Measurements from ENCODE around the gene WDR5.

The WDR5 gene

DNA sequence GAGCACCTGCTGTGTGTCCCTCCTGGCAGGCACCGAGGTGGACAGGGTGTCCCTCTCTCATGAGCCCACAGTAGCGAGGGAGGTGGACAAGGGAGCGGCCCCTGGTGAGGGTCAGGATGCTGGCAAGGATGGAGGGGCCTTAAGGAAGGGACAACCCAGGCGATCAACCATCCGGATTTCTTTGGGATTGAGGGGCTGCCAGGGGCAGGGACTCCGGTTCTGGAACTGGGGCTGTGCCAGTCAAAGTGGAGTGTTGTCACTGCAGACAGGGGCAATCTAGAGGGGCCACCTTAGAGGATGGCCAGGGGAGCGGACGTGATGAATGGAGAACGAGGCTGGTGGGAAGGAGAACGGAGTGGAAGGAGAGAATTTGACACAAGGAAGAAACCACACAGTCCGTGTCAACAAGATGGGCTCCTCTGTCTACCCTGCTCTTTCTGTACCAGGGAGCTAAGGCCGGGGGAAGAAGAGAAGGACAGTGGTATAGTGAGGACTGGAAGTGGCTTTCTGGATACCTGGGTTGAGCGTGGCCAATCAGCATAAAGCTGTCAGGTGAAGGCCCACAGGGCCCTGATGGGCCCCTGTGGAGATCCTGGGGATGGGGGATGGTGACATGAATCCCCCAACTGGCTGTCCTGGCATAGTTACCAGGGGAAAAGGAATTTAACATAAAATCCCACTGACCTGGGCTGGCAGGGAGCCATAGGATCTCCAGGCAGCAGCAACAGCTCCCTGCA is 4.2 kb upstream of the WDR5 start:
- no peak for DNase-seq (ENCODE audit: low read depth in 3 of 3)

GRCh38 chr9:134132208-134132870 is 3.5 kb upstream of the WDR5 start:
- no peak for DNase-seq (ENCODE audit: low read depth in 3 of 3)

DNA sequence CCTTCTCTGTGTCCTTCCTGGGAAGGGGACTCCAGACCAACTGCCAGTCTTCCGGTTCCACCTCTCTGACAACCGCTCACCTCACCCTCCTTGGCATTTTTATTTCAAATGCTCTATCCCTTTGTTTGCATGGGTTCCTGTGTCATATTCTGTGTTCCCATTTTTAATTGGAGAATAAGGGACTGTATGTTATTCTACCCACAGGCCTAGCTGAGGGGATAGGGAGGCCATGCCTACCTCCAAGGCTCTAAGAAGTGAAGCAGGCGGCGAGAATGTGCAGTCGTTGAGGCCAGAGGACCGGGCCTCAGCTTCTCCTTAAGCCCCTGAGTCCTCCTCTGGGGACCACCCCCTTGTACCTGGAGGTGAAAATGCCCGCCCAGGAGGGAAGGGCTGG is 936 bp upstream of the WDR5 start:
- no peak for DNase-seq (ENCODE audit: low read depth in 3 of 3)

GRCh38 chr9:134136118-134136995 is 475 bp downstream of the WDR5 start:
- peak in 1 of 3 experiments; percentile 7 for DNase-seq (ENCODE audit: low read depth in 3 of 3)

GRCh38 chr9:134136996-134137299 is 1.1 kb downstream of the WDR5 start:
- DNase-seq (ENCODE audit: low read depth in 3 of 3), result no peak

DNA sequence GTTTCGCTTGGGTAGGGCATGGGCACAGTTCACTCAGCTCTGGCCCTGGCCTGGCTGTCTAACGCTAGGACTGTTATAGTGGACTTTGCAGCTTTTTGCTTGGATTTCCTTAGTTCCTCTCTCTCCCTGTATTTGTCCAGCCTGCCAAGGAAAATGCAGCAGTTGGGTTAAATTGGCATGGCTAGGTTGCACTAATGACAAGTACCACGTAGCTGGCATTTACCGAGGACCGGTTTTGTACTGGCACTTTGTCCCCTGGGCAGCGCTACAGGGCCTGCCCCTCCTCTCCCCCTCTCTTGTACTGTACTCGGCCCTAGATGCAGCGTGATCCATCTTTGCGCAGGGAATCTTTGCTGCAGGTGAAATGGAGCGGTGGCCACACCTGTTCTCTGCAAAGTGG is 2.4 kb downstream of the WDR5 start:
- DNase-seq (ENCODE audit: low read depth in 3 of 3), result no peak

- no peak for DNase-seq (ENCODE audit: low read depth in 3 of 3)
Observed at GRCh38 chr9:134139081-134139480, 3.2 kb downstream of the WDR5 start.

- no peak for DNase-seq (ENCODE audit: low read depth in 3 of 3)
Observed at GRCh38 chr9:134141906-134142305, 6.0 kb downstream of the WDR5 start.

DNA sequence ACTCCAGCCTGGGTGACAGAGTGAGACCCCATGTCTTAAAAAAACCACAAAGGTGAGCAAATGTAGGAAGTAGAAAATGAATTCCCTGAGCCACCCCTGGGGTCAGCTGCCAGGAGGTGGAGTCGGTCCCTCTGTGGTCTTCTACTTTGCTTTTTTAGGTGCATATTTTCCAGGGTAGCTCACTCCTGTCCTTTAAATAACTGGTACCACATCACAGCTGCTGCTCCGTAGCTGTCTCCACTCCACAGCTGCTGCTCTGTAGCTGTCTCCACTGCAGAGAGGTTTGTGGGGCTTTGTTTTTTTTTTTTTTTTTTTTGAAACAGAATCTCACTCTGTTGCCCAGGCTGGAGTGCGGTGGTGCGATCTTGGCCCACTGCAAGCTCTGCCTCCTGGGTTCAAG is 8.9 kb downstream of the WDR5 start:
- DNase-seq (ENCODE audit: low read depth in 3 of 3), result no peak

GRCh38 chr9:134145262-134145661 is 9.4 kb downstream of the WDR5 start:
- DNase-seq (ENCODE audit: low read depth in 3 of 3), result no peak

DNA sequence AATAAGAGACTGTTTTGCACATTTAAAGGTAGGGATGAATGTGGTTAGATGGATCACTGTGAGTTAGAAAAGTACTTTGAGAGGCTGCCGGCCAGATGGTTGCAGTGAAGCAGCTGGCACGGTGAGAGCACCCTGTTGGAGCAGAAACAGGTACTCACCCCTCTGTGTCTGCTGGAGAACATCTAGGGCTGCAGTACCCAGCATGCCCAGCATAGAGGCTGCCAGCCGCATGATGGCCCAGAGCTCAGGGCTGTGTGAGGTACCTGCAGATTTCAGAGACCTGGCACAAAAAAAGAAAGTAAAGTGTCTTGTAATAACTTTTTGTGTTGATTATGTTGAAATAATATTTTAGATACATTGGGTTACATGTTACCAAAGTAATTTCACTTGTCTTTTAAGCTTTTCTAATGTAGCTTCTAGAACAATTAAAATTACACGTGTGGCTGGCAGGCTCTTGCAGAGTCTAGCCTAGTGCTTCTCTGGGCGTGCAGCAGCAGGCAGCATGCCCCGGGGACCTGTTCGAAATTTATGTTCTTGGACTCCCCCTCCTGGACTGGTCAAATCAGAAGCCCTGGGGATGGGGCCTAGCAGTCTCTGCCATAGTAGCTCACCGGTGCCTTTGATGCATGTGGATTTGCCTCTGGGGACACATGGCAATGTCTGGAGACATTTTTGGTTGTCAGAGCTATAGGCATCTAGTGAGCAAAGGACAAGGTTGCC is 11.1 kb downstream of the WDR5 start:
- DNase-seq (ENCODE audit: low read depth in 3 of 3), result no peak

- DNase-seq (ENCODE audit: low read depth in 3 of 3), result no peak
Observed at GRCh38 chr9:134149380-134149779, 13.5 kb downstream of the WDR5 start.

- DNase-seq (ENCODE audit: low read depth in 3 of 3), result no peak
Observed at GRCh38 chr9:134150557-134151214, 14.8 kb downstream of the WDR5 start.

DNA sequence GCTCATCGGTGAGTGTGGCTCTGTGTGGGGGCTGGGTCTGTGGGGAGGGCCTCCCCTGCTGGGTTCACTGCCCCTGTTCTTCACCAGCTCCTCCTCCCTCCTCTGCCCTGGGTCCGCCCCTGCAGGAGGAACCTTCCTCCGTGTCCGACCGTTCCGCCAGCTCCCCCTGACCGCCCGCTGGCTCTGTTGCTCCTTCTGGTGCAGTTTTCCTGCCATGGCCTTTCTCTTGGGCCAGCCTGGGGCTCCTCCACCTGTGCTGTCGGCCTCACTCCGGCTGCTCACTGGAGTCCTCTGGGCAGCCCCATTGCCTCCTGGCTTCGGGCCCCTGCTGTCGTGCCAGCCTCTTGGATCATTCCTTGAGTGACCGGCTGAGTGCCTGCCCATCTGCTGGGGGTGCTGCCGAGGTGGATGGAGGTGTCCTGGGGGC is 16.2 kb downstream of the WDR5 start:
- no peak for DNase-seq (ENCODE audit: low read depth in 3 of 3)

DNA sequence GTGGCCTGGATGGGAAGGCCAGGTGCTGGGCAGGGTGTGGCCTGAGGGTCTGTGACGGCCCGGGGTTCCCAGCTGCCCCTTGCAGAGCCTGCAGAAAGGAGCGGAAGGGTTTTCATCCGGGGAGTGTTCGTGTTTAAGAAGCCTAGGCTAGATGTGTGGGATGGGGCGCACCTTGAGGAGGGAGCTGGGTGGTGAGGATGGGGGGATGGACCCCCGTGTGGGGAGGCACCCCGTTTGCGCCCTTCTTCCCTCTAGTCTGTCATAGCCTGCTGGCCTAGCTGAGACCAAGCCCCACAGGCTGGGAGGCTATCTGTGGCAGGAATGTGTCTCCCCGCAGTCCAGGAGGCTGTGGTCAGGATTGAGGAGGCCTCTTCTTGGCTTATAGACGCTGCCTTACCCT is 16.6 kb downstream of the WDR5 start:
- DNase-seq (ENCODE audit: low read depth in 3 of 3), result no peak

GRCh38 chr9:134153450-134153849 is 17.6 kb downstream of the WDR5 start:
- no peak for DNase-seq (ENCODE audit: low read depth in 3 of 3)

DNA sequence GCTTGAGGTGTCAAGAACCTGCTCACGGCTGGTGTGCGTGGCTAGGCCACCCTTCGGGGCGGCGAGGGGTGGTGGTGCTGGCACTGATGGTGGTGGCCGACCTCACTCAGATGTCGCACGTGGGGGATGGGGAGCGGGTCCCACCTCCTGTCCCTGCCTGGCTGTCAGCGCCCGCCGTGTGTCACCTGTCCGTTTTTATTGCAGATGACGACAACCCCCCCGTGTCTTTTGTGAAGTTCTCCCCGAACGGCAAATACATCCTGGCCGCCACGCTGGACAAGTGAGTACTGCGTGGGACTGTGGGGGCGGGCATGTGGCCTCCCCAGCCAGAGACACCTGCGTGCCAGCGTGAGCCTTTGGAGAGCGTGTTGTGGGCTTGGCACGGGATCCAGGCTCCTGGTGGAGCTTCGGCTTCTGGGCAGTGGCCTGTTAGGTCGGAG is 18.4 kb downstream of the WDR5 start:
- DNase-seq (ENCODE audit: low read depth in 3 of 3), result no peak

- DNase-seq (ENCODE audit: low read depth in 3 of 3), result no peak
Observed at GRCh38 chr9:134155812-134156377, 20.0 kb downstream of the WDR5 start.

- DNase-seq (ENCODE audit: low read depth in 3 of 3), result no peak
Observed at GRCh38 chr9:134156564-134157377, 20.9 kb downstream of the WDR5 start.

- no peak for DNase-seq (ENCODE audit: low read depth in 3 of 3)
Observed at GRCh38 chr9:134157378-134157885, 21.6 kb downstream of the WDR5 start.
